H1 (cell line): ENCODE measurements around the gene TCN2. TPM values are rescaled to one million over a fixed set of nuclear protein-coding genes. Genes with fewer than 3 reads are reported as not detected.

Source experiments
- CTCF ChIA-PET: fragments of 300-600 bp; sonication (Branson Sonifier 250); formaldehyde crosslinking; loops from one replicate; lab custom pipeline; 2021; ENCODE audit not compliant: partially characterized antibody; lab: Charles Lee
- POLR2A ChIA-PET: fragments of 300-600 bp; sonication (Branson Sonifier 250); formaldehyde crosslinking; loops from one replicate; lab custom pipeline; 2021; ENCODE audit warnings: inconsistent platforms; ENCODE audit not compliant: partially characterized antibody; lab: Charles Lee
- DNase-seq, 2 experiments: peaks; one replicate each; pipeline versions ENCODE4 v3.0.0 to v3.0.0-alpha.2; 2010 to 2022; ENCODE audit warnings: low spot score in 2 of 2, low read depth in 1 of 2, mixed read lengths in 1 of 2
- FAIRE-seq: peaks from 2 replicates; lab custom pipeline; 2011; peaks lifted over from hg19 to GRCh38; lab: Jason Lieb, UNC
- H2AFZ ChIP-seq: 2 replicates; pipeline ENCODE4 v1.8.1; 2012; ENCODE audit warnings: low read length, inconsistent platforms
- H2AK5ac ChIP-seq: 2 replicates; pipeline ENCODE4 v1.6.1; 2013; ENCODE audit warnings: low read depth, low read length
- H2BK120ac ChIP-seq: replicated peaks from 2 replicates; pipeline ENCODE3; 2013; ENCODE audit warnings: low read depth, low read length, inconsistent platforms
- H2BK12ac ChIP-seq: 2 replicates; pipeline ENCODE4 v1.6.1; 2013; ENCODE audit warnings: low read depth, low read length
- H2BK15ac ChIP-seq: 2 replicates; pipeline ENCODE4 v1.6.1; 2013; ENCODE audit warnings: low read length
- H2BK20ac ChIP-seq: 2 replicates; pipeline ENCODE4 v1.6.1; 2013; ENCODE audit warnings: low read length
- H2BK5ac ChIP-seq: 2 replicates; pipeline ENCODE4 v1.6.1; 2013; ENCODE audit warnings: low read depth, low read length
- H3K14ac ChIP-seq: 2 replicates; pipeline ENCODE4 v1.6.1; 2013; ENCODE audit warnings: inconsistent platforms; ENCODE audit not compliant: insufficient read length
- H3K18ac ChIP-seq: 2 replicates; pipeline ENCODE4 v1.6.1; 2013; ENCODE audit warnings: low read length; ENCODE audit errors: extremely low read depth
- H3K23ac ChIP-seq: 2 replicates; pipeline ENCODE4 v1.6.1; 2013; ENCODE audit warnings: inconsistent platforms; ENCODE audit not compliant: insufficient read length
- H3K23me2 ChIP-seq: 2 replicates; pipeline ENCODE4 v1.6.1; 2013; ENCODE audit warnings: low read depth, low read length
- H3K27ac ChIP-seq: 2 replicates; pipeline ENCODE4 v1.6.1; 2011; ENCODE audit warnings: low read depth, low read length, inconsistent platforms
- H3K27me3 ChIP-seq, 4 experiments: replicated peaks in 1 of 4; 1 replicate in 1 of 4; 2 replicates in 3 of 4; pipeline versions ENCODE4 v1.6.1 to v1.8.1; 2011 to 2013; ENCODE audit warnings: low read length in 3 of 4, mild to moderate bottlenecking in 3 of 4, inconsistent platforms in 2 of 4, mixed read lengths in 2 of 4, moderate library complexity in 1 of 4; ENCODE audit not compliant: control insufficient read depth in 3 of 4, insufficient read depth in 3 of 4; ENCODE audit errors: extremely low read depth in 1 of 4
- H3K36me3 ChIP-seq, 4 experiments: 2 replicates each; pipeline versions ENCODE4 v1.6.1 to v1.8.1; 2011 to 2013; ENCODE audit warnings: mild to moderate bottlenecking in 4 of 4, low read length in 3 of 4, moderate library complexity in 2 of 4, control low read depth in 1 of 4, inconsistent platforms in 1 of 4; ENCODE audit not compliant: insufficient read depth in 4 of 4, control insufficient read depth in 2 of 4
- H3K4ac ChIP-seq: replicated peaks from 2 replicates; pipeline ENCODE3; 2013; ENCODE audit warnings: low read length, low read depth, mixed read lengths, inconsistent platforms; ENCODE audit not compliant: insufficient read length
- H3K4me1 ChIP-seq, 4 experiments: replicated peaks in 1 of 4; 1 replicate in 1 of 4; 2 replicates in 3 of 4; pipeline versions ENCODE4 v1.6.1 to v1.8.1; 2011 to 2013; ENCODE audit warnings: low read length in 3 of 4, inconsistent platforms in 2 of 4, mixed read lengths in 1 of 4; ENCODE audit not compliant: insufficient read depth in 4 of 4, control insufficient read depth in 3 of 4
- H3K4me2 ChIP-seq, 2 experiments: 2 replicates each; pipeline versions ENCODE4 v1.6.1 to v1.8.1; 2011 to 2013; ENCODE audit warnings: low read depth in 2 of 2, low read length in 2 of 2, control low read depth in 1 of 2, inconsistent platforms in 1 of 2, mild to moderate bottlenecking in 1 of 2; ENCODE audit not compliant: insufficient read depth in 1 of 2
- H3K4me3 ChIP-seq, 4 experiments: fragments of 200-600, 300-600 bp in 1 of 4; sonication (generic), shearing (Covaris generic), sonication (Bioruptor Twin) in 1 of 4; 2 replicates each; pipeline versions ENCODE4 v1.5.1 to v1.8.1; 2011 to 2016; ENCODE audit warnings: low read length in 4 of 4, low read depth in 3 of 4, control low read depth in 2 of 4, inconsistent platforms in 2 of 4, mild to moderate bottlenecking in 2 of 4, mixed read lengths in 1 of 4, moderate library complexity in 1 of 4; ENCODE audit not compliant: insufficient read depth in 2 of 4; ENCODE audit errors: extremely low read depth in 1 of 4
- H3K56ac ChIP-seq: replicated peaks from 2 replicates; pipeline ENCODE3; 2013; ENCODE audit warnings: low read depth, mild to moderate bottlenecking, mixed read lengths, low read length, inconsistent platforms; ENCODE audit not compliant: insufficient read length
- H3K79me1 ChIP-seq: 2 replicates; pipeline ENCODE4 v1.6.1; 2013; ENCODE audit warnings: low read depth, low read length, control low read depth
- H3K79me2 ChIP-seq, 2 experiments: 2 replicates each; pipeline versions ENCODE4 v1.6.1 to v1.8.1; 2012 to 2013; ENCODE audit warnings: low read length in 2 of 2, mild to moderate bottlenecking in 2 of 2, inconsistent platforms in 1 of 2; ENCODE audit not compliant: insufficient read depth in 2 of 2, control insufficient read depth in 1 of 2
- H3K9ac ChIP-seq, 4 experiments: replicated peaks in 1 of 4; 1 replicate in 1 of 4; 2 replicates in 3 of 4; pipeline versions ENCODE4 v1.6.1 to v1.8.1; 2011 to 2013; ENCODE audit warnings: low read depth in 3 of 4, low read length in 3 of 4, control low read depth in 2 of 4, mild to moderate bottlenecking in 2 of 4, moderate library complexity in 2 of 4, inconsistent platforms in 1 of 4; ENCODE audit errors: extremely low read depth in 1 of 4
- H3K9me3 ChIP-seq, 2 experiments: 2 replicates each; pipeline versions ENCODE4 v1.6.1 to v1.8.1; 2012 to 2013; ENCODE audit warnings: mild to moderate bottlenecking in 2 of 2, moderate library complexity in 2 of 2, control low read depth in 1 of 2, inconsistent platforms in 1 of 2, low read depth in 1 of 2, low read length in 1 of 2, mixed read lengths in 1 of 2; ENCODE audit not compliant: insufficient read depth in 2 of 2
- H4K20me1 ChIP-seq, 2 experiments: replicated peaks in 1 of 2; 2 replicates each; pipeline versions ENCODE3 to v1.8.1; 2011 to 2013; ENCODE audit warnings: inconsistent platforms in 2 of 2, low read length in 2 of 2, mild to moderate bottlenecking in 1 of 2; ENCODE audit not compliant: insufficient read depth in 2 of 2, control insufficient read depth in 1 of 2
- H4K5ac ChIP-seq: 2 replicates; pipeline ENCODE4 v1.6.1; 2013; ENCODE audit warnings: low read length, low read depth, mixed read lengths, inconsistent platforms; ENCODE audit not compliant: insufficient read length
- H4K8ac ChIP-seq: 2 replicates; pipeline ENCODE4 v1.8.0; 2013; ENCODE audit warnings: mild to moderate bottlenecking, moderate library complexity, low read length, inconsistent platforms; ENCODE audit not compliant: insufficient read depth; ENCODE audit errors: extremely low read depth
- H4K91ac ChIP-seq: replicated peaks from 2 replicates; pipeline ENCODE3; 2013; ENCODE audit warnings: low read length, mixed read lengths, inconsistent platforms; ENCODE audit not compliant: insufficient read length
- CBX5 ChIP-seq: fragments of 300-800, 300-1000 bp; sonication (generic); IDR thresholded peaks from 2 replicates; pipeline ENCODE4 v1.7.1; 2016; ENCODE audit warnings: antibody characterized with exemption, low read length, low read depth
- CEBPB ChIP-seq: IDR thresholded peaks from 2 replicates; pipeline ENCODE4 v1.6.1; 2012; ENCODE audit warnings: low read depth, low read length
- JUN ChIP-seq: IDR thresholded peaks from 2 replicates; pipeline ENCODE4 v1.6.1; 2011; ENCODE audit warnings: low read depth, mild to moderate bottlenecking, improper control_type of control experiment, low read length
- JUND ChIP-seq: IDR thresholded peaks from 2 replicates; pipeline ENCODE4 v1.6.1; 2011; ENCODE audit warnings: mild to moderate bottlenecking, improper control_type of control experiment, low read length
- NRF1 ChIP-seq: IDR thresholded peaks from 2 replicates; pipeline ENCODE4 v1.6.1; 2011; ENCODE audit warnings: mild to moderate bottlenecking, low read depth, low read length, improper control_type of control experiment
- POU5F1 ChIP-seq: IDR thresholded peaks from 2 replicates; pipeline ENCODE4 v1.6.1; 2011; ENCODE audit warnings: low read depth, mild to moderate bottlenecking, low read length, moderate library complexity
- RNF2 ChIP-seq: fragments of 200-900, 300-1000 bp; sonication (generic); IDR thresholded peaks from 2 replicates; pipeline ENCODE4 v1.7.1; 2016; ENCODE audit warnings: borderline replicate concordance, low read depth, mild to moderate bottlenecking, antibody characterized with exemption, low read length; ENCODE audit not compliant: poor library complexity, severe bottlenecking; ENCODE audit errors: missing control alignments
- SIRT6 ChIP-seq: IDR thresholded peaks from one replicate; pipeline ENCODE4 v1.7.1; 2012; ENCODE audit warnings: low read length, inconsistent platforms
- TAF1 ChIP-seq: IDR thresholded peaks from 2 replicates; pipeline ENCODE4 v1.6.1; 2011; ENCODE audit warnings: mild to moderate bottlenecking, low read depth, low read length
- TBP ChIP-seq: IDR thresholded peaks from 2 replicates; pipeline ENCODE4 v1.6.1; 2011; ENCODE audit warnings: low read depth, low read length, improper control_type of control experiment
- WGBS, 2 experiments: shearing (Covaris generic) in 1 of 2; methylation state at CpG; one replicate each; pipeline versions ENCODE4 v1.1.6 to v1.1.7; 2013 to 2015; ENCODE audit warnings: low lambda C conversion rate in 2 of 2, mixed read lengths in 2 of 2, inconsistent platforms in 1 of 2, low coverage in 1 of 2, missing lambda C conversion rate in 1 of 2; ENCODE audit not compliant: insufficient replicate concordance in 2 of 2, insufficient coverage in 1 of 2, insufficient read length in 1 of 2; ENCODE audit errors: extremely low coverage in 1 of 2, missing lambda C conversion rate in 1 of 2; 5-methylcytosine and 5-hydroxymethylcytosine counted together
- polyA plus RNA-seq, 7 experiments: library from polyadenylated mRNA; depleted of rRNA in 3 of 7; stranded (reverse) in 5 of 7; unstranded in 2 of 7; fragments of >200 nt in 5 of 7; fragments of 200-250 nt in 2 of 7; gene quantifications; 1 replicate in 5 of 7; 2 replicates in 1 of 7; 4 replicates in 1 of 7; pipeline versions ENCODE4 v1.2.1 to v1.2.3, GENCODE V29; 2011 to 2013; ENCODE audit warnings: missing spikeins in 2 of 7, mixed read lengths in 2 of 7
- total RNA-seq: library from RNA; stranded (reverse); fragmentation: NEBNext Ultra II Directional; extraction: Animal tissue kit (Norgen Biotek cat#: 25700); gene quantifications from 2 replicates; pipeline ENCODE4 v1.2.1, GENCODE V29; 2021

The TCN2 gene
- total and polyA plus RNA-seq, 2 of the 8 experiments (the other 6 are each of a cell fraction or from before 2014, with no cell fraction given): 30.0 to 87.8 TPM

- Histone ChIP-seq H3K23me2 (peaks cover 10% of the 10 kb centered on the region; the same call in 1 of the 2 replicates), H3K79me1 (peaks cover 3% of the 10 kb centered on the region), H3K4ac (no peak overlapping the region), H3K9me3 (no peaks in the 10 kb centered on the region), H3K4me3 (no peak overlapping the region), H4K5ac (no peak overlapping the region), H3K18ac (no peak overlapping the region), H4K20me1 (peaks cover 0 to 8% of the 10 kb centered on the region in 2 experiments), H2BK20ac (no peak overlapping the region), H4K91ac (no peak overlapping the region), H3K4me1 (peaks cover 0 to 15% (median 6%) of the 10 kb centered on the region in 4 experiments; a peak in 6 of 7 replicates), H3K27ac (no peak overlapping the region), H2BK15ac (0 out of 2 replicates have a peak overlapping the region, but pooled peaks have one; percentile 72), H3K36me3 (peaks cover 8 to 18% (median 15%) of the 10 kb centered on the region in 4 experiments; a peak in 6 of 8 replicates), H2AFZ (no peak overlapping the region), H3K23ac (no peak overlapping the region), H3K9ac (no peak overlapping the region), H2BK120ac (no peak overlapping the region), H3K14ac (no peak overlapping the region), H3K27me3 (no peaks in the 10 kb centered on the region), H3K79me2 (no peaks in the 10 kb centered on the region; a peak in 1 of 4 replicates), H2BK12ac (no peak overlapping the region), H3K56ac (no peak overlapping the region), H4K8ac (no peak overlapping the region), H3K4me2 (peak overlapping the region; percentile 4 to 84; a peak in 2 of 4 replicates), H2AK5ac (0 out of 2 replicates have a peak overlapping the region, but pooled peaks have one; percentile 53), H2BK5ac (no peak overlapping the region)
- ChIA-PET CTCF (interaction anchor here (0.6 to 3.4 kb wide), 4 partner anchors 8 to 32 kb away, joined by 3 to 12 read pairs (median 4); no protein-coding TSS in a partner anchor), POLR2A (interaction anchor here (0.6 to 6.7 kb wide), 3 partner anchors 10 to 82 kb away, joined by 4 to 64 read pairs (median 6); partner anchors contain the start of gene PES1)
- no peak for DNase-seq
- 81% methylated on average over 12 of the region's 12 CpGs; no CpG with 5 or more reads in 1 of the 2 experiments for WGBS, 2 experiments
- no peak for FAIRE-seq
- TF ChIP-seq SIRT6: no peak
- no peak for TF ChIP-seq CEBPB
- no peak for TF ChIP-seq JUND
- no peak for TF ChIP-seq JUN
- no peak for TF ChIP-seq TBP
- no peak for TF ChIP-seq CBX5
- no peak for TF ChIP-seq POU5F1
- no peak for TF ChIP-seq RNF2
- no peak for TF ChIP-seq NRF1
- no peak for TF ChIP-seq TAF1
Measured at GRCh38 chr22:30572840-30573593, 34.0 kb upstream of the TCN2 start.
